Neural cell (in vitro differentiated cells): Measurements from ENCODE around the gene USP31. TPM values are rescaled to one million over a fixed set of nuclear protein-coding genes. Genes with fewer than 3 reads are reported as not detected.

Experiments
- H2AFZ ChIP-seq: fragments of 200-600, 300-800 bp; sonication (generic), shearing (Covaris generic); 2 replicates; pipeline ENCODE4 v1.6.0; 2014; ENCODE audit warnings: low read depth, mild to moderate bottlenecking, antibody characterized with exemption, low read length, moderate library complexity
- H3F3A ChIP-seq: fragments of 200-600 bp; shearing (Covaris generic); 2 replicates; pipeline ENCODE4 v1.6.1; 2016; ENCODE audit warnings: mild to moderate bottlenecking, moderate library complexity, mixed read lengths, antibody characterized with exemption, low read length; ENCODE audit not compliant: insufficient read depth, poor library complexity, severe bottlenecking
- H3K27ac ChIP-seq: fragments of 200-600, 300-800 bp; sonication (generic), shearing (Covaris generic); 2 replicates; pipeline ENCODE4 v1.5.1; 2014; ENCODE audit warnings: mild to moderate bottlenecking, low read length, moderate library complexity
- H3K27me3 ChIP-seq: fragments of 300-800, 200-600 bp; sonication (generic), shearing (Covaris generic); 2 replicates; pipeline ENCODE4 v1.6.0; 2014; ENCODE audit warnings: mild to moderate bottlenecking, low read depth, low read length, moderate library complexity; ENCODE audit not compliant: insufficient read depth
- H3K36me3 ChIP-seq: fragments of 300-800, 200-600 bp; sonication (generic), shearing (Covaris generic); 2 replicates; pipeline ENCODE4 v1.5.1; 2014; ENCODE audit warnings: mild to moderate bottlenecking, antibody characterized with exemption, low read length, moderate library complexity; ENCODE audit not compliant: insufficient read depth
- H3K4me2 ChIP-seq: fragments of 300-800, 200-600 bp; sonication (generic), shearing (Covaris generic); 2 replicates; pipeline ENCODE4 v1.6.0; 2014; ENCODE audit warnings: mild to moderate bottlenecking, low read length
- H3K4me3 ChIP-seq: fragments of 300-800, 200-600 bp; sonication (generic), shearing (Covaris generic); 2 replicates; pipeline ENCODE4 v1.5.1; 2014; ENCODE audit warnings: mild to moderate bottlenecking, low read length, moderate library complexity
- H3K79me2 ChIP-seq: fragments of 200-600 bp; shearing (Covaris generic); replicated peaks from 2 replicates; pipeline ENCODE4 v1.6.0; 2014; ENCODE audit warnings: mild to moderate bottlenecking, low read length, moderate library complexity; ENCODE audit not compliant: insufficient read depth
- H3K9ac ChIP-seq: fragments of 300-800, 200-600 bp; sonication (generic), shearing (Covaris generic); 2 replicates; pipeline ENCODE4 v1.6.1; 2016; ENCODE audit warnings: mild to moderate bottlenecking, low read length, mixed read lengths
- H3K9me2 ChIP-seq: fragments of 200-600 bp; shearing (Covaris generic); 2 replicates; pipeline ENCODE4 v1.6.1; 2016; ENCODE audit warnings: mild to moderate bottlenecking, low read length, mixed read lengths; ENCODE audit not compliant: insufficient read depth
- H3K9me3 ChIP-seq: fragments of 200-600, 300-800 bp; sonication (generic), shearing (Covaris generic); 2 replicates; pipeline ENCODE4 v1.6.1; 2016; ENCODE audit warnings: mild to moderate bottlenecking, mixed run types, low read length, moderate library complexity, mixed read lengths
- H4K20me1 ChIP-seq: fragments of 200-600 bp; shearing (Covaris generic); 2 replicates; pipeline ENCODE4 v1.6.1; 2016; ENCODE audit warnings: mild to moderate bottlenecking, mixed run types; ENCODE audit not compliant: insufficient read depth
- CTCF ChIP-seq: fragments of 450-650 bp; IDR thresholded peaks from 2 replicates; pipeline ENCODE4 v1.5.1; 2014; ENCODE audit warnings: antibody characterized with exemption, mild to moderate bottlenecking, moderate library complexity; ENCODE audit not compliant: poor library complexity, severe bottlenecking
- EP300 ChIP-seq: fragments of 450-650 bp; conservative IDR thresholded peaks from 2 replicates; pipeline ENCODE4 v1.6.1; 2014; ENCODE audit warnings: antibody characterized with exemption, mild to moderate bottlenecking, moderate library complexity; ENCODE audit not compliant: poor library complexity, severe bottlenecking
- EZH2 ChIP-seq: fragments of 200-600, 300-800 bp; shearing (Covaris generic), sonication (generic); IDR thresholded peaks from 2 replicates; pipeline ENCODE4 v1.6.1; 2014; ENCODE audit warnings: antibody characterized with exemption, low read length, borderline replicate concordance, mild to moderate bottlenecking; ENCODE audit not compliant: insufficient read depth, poor library complexity, severe bottlenecking
- MXI1 ChIP-seq: fragments of 450-650 bp; conservative IDR thresholded peaks from 2 replicates; pipeline ENCODE4 v1.6.1; 2014; ENCODE audit warnings: antibody characterized with exemption, mild to moderate bottlenecking; ENCODE audit not compliant: poor library complexity, severe bottlenecking
- POLR2AphosphoS5 ChIP-seq: IDR thresholded peaks from 2 replicates; pipeline ENCODE4 v1.6.1; 2012
- RAD21 ChIP-seq: fragments of 450-650 bp; conservative IDR thresholded peaks from 2 replicates; pipeline ENCODE4 v1.6.1; 2014; ENCODE audit warnings: antibody characterized with exemption, mild to moderate bottlenecking, moderate library complexity
- SMC3 ChIP-seq: fragments of 450-650 bp; conservative IDR thresholded peaks from 2 replicates; pipeline ENCODE4 v1.6.1; 2014; ENCODE audit warnings: antibody characterized with exemption, mild to moderate bottlenecking, moderate library complexity; ENCODE audit not compliant: poor library complexity
- TAF1 ChIP-seq: IDR thresholded peaks from 2 replicates; pipeline ENCODE4 v1.6.1; 2012; ENCODE audit warnings: low read depth
- polyA plus RNA-seq: library from polyadenylated mRNA; depleted of rRNA; stranded (reverse); fragments of >200 nt; gene quantifications from 2 replicates; pipeline ENCODE4 v1.2.3, GENCODE V29; 2014
- TF ChIP-seq, protein P1 (sequence below): IDR thresholded peaks from 2 replicates; pipeline ENCODE4 v1.6.1; 2012; ENCODE audit warnings: borderline replicate concordance

USP31 gene
- polyA plus RNA-seq, 1 donor from 2014 or later, result 5.8 TPM

DNA sequence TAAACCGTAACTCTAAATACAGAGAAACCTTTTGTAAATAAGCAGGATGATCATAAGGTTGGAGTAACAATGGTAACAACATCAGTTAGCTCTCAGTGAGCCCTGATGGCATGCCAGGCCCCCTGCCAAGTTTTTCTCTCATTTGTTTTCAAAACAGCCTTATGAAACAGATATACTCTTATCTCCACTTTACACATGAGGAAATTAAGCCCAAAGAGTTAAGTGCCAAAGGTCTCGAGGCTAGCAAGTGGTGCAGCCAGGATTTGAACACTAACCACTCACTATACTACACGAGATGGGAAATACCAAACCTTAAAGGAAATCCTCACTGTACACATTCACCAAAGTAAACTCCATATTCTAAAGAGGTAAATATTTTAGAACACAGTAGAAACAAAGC, 15.0 kb downstream of the USP31 start:
- no peak for TF ChIP-seq POLR2AphosphoS5
- no peak for TF ChIP-seq MXI1
- no peak for TF ChIP-seq SMC3
- TF ChIP-seq EP300, result no peak
- TF ChIP-seq, protein P1, sequence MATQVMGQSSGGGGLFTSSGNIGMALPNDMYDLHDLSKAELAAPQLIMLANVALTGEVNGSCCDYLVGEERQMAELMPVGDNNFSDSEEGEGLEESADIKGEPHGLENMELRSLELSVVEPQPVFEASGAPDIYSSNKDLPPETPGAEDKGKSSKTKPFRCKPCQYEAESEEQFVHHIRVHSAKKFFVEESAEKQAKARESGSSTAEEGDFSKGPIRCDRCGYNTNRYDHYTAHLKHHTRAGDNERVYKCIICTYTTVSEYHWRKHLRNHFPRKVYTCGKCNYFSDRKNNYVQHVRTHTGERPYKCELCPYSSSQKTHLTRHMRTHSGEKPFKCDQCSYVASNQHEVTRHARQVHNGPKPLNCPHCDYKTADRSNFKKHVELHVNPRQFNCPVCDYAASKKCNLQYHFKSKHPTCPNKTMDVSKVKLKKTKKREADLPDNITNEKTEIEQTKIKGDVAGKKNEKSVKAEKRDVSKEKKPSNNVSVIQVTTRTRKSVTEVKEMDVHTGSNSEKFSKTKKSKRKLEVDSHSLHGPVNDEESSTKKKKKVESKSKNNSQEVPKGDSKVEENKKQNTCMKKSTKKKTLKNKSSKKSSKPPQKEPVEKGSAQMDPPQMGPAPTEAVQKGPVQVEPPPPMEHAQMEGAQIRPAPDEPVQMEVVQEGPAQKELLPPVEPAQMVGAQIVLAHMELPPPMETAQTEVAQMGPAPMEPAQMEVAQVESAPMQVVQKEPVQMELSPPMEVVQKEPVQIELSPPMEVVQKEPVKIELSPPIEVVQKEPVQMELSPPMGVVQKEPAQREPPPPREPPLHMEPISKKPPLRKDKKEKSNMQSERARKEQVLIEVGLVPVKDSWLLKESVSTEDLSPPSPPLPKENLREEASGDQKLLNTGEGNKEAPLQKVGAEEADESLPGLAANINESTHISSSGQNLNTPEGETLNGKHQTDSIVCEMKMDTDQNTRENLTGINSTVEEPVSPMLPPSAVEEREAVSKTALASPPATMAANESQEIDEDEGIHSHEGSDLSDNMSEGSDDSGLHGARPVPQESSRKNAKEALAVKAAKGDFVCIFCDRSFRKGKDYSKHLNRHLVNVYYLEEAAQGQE, result no peak
- TF ChIP-seq TAF1, result no peak
- no peak for TF ChIP-seq CTCF
- no peak for TF ChIP-seq RAD21
- no peak for TF ChIP-seq EZH2
- Histone ChIP-seq H4K20me1 (no peaks in the 10 kb centered on the region), H3F3A (no peaks in the 10 kb centered on the region), H3K4me3 (no peak overlapping the region), H2AFZ (no peak overlapping the region), H3K79me2 (peaks cover 13% of the 10 kb centered on the region), H3K27ac (no peak overlapping the region), H3K36me3 (no peaks in the 10 kb centered on the region), H3K9ac (no peak overlapping the region), H3K9me3 (no peaks in the 10 kb centered on the region), H3K9me2 (no peaks in the 10 kb centered on the region), H3K27me3 (no peaks in the 10 kb centered on the region), H3K4me2 (no peak overlapping the region)

DNA sequence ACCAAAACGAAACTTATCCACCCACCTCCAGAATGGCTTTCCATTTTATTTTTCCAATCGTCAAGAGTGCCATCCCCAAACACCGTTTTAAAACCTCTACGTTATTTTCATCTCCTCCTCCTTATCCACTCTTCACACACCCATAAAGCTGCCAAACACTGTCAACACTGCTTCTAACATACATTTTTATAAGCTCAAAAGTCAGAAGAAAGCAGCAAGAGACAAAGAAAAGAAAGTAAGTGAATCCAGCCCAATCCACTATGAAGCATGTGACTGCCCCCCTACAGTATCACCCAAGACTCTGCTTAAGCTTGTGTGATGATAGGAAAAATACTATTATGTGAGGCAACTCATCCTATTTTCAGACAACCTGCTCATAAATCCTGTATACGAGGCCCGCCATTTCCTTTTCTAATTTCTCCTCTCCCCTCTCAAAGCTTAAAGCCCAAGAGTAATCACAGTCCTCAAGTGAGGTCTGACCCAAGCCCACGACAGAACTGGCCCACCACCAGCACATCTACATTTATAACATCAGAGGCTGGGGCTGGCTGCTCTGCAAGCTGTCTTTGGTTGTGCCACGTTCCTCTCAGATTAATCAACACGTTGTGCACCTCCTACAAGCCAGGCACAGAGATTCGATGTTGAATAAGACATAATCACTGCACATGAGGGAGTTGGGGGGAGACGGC, 16.3 kb downstream of the USP31 start:
- H3K9ac ChIP-seq, result no peak overlapping the region
- H3K4me2 ChIP-seq, result no peak overlapping the region
- H3K4me3 ChIP-seq, result no peak overlapping the region
- H3K27me3 ChIP-seq, result no peaks in the 10 kb centered on the region
- H3K36me3 ChIP-seq, result no peaks in the 10 kb centered on the region
- TF ChIP-seq POLR2AphosphoS5, result no peak
- TF ChIP-seq SMC3, result no peak
- TF ChIP-seq TAF1, result no peak
- no peak for TF ChIP-seq EP300
- TF ChIP-seq, protein P1, result no peak
- TF ChIP-seq MXI1, result no peak
- TF ChIP-seq EZH2, result no peak
- no peak for TF ChIP-seq CTCF
- TF ChIP-seq RAD21, result no peak
- peaks cover 13% of the 10 kb centered on the region for H3K79me2 ChIP-seq
- H3K9me3 ChIP-seq, result no peaks in the 10 kb centered on the region
- no peaks in the 10 kb centered on the region for H4K20me1 ChIP-seq
- H3K27ac ChIP-seq, result no peak overlapping the region
- no peak overlapping the region for H2AFZ ChIP-seq
- H3F3A ChIP-seq, result no peaks in the 10 kb centered on the region
- H3K9me2 ChIP-seq, result no peaks in the 10 kb centered on the region
